Neural cell (in vitro differentiated cells): Measurements from ENCODE around the gene OST4. TPM values are rescaled to one million over a fixed set of nuclear protein-coding genes. Genes with fewer than 3 reads are reported as not detected.
"Not testable (repeated sequence)": the region's sequence is repeated elsewhere in the genome, so short reads cannot be mapped to it uniquely, and the experiment has no call there.

Source experiments
- H2AFZ ChIP-seq: fragments of 200-600, 300-800 bp; sonication (generic), shearing (Covaris generic); 2 replicates; pipeline ENCODE4 v1.6.0; 2014; ENCODE audit warnings: low read depth, mild to moderate bottlenecking, antibody characterized with exemption, low read length, moderate library complexity
- H3F3A ChIP-seq: fragments of 200-600 bp; shearing (Covaris generic); 2 replicates; pipeline ENCODE4 v1.6.1; 2016; ENCODE audit warnings: mild to moderate bottlenecking, moderate library complexity, mixed read lengths, antibody characterized with exemption, low read length; ENCODE audit not compliant: insufficient read depth, poor library complexity, severe bottlenecking
- H3K27ac ChIP-seq: fragments of 200-600, 300-800 bp; sonication (generic), shearing (Covaris generic); 2 replicates; pipeline ENCODE4 v1.5.1; 2014; ENCODE audit warnings: mild to moderate bottlenecking, low read length, moderate library complexity
- H3K27me3 ChIP-seq: fragments of 300-800, 200-600 bp; sonication (generic), shearing (Covaris generic); 2 replicates; pipeline ENCODE4 v1.6.0; 2014; ENCODE audit warnings: mild to moderate bottlenecking, low read depth, low read length, moderate library complexity; ENCODE audit not compliant: insufficient read depth
- H3K36me3 ChIP-seq: fragments of 300-800, 200-600 bp; sonication (generic), shearing (Covaris generic); 2 replicates; pipeline ENCODE4 v1.5.1; 2014; ENCODE audit warnings: mild to moderate bottlenecking, antibody characterized with exemption, low read length, moderate library complexity; ENCODE audit not compliant: insufficient read depth
- H3K4me2 ChIP-seq: fragments of 300-800, 200-600 bp; sonication (generic), shearing (Covaris generic); 2 replicates; pipeline ENCODE4 v1.6.0; 2014; ENCODE audit warnings: mild to moderate bottlenecking, low read length
- H3K4me3 ChIP-seq: fragments of 300-800, 200-600 bp; sonication (generic), shearing (Covaris generic); 2 replicates; pipeline ENCODE4 v1.5.1; 2014; ENCODE audit warnings: mild to moderate bottlenecking, low read length, moderate library complexity
- H3K79me2 ChIP-seq: fragments of 200-600 bp; shearing (Covaris generic); replicated peaks from 2 replicates; pipeline ENCODE4 v1.6.0; 2014; ENCODE audit warnings: mild to moderate bottlenecking, low read length, moderate library complexity; ENCODE audit not compliant: insufficient read depth
- H3K9ac ChIP-seq: fragments of 300-800, 200-600 bp; sonication (generic), shearing (Covaris generic); 2 replicates; pipeline ENCODE4 v1.6.1; 2016; ENCODE audit warnings: mild to moderate bottlenecking, low read length, mixed read lengths
- H3K9me2 ChIP-seq: fragments of 200-600 bp; shearing (Covaris generic); 2 replicates; pipeline ENCODE4 v1.6.1; 2016; ENCODE audit warnings: mild to moderate bottlenecking, low read length, mixed read lengths; ENCODE audit not compliant: insufficient read depth
- H3K9me3 ChIP-seq: fragments of 200-600, 300-800 bp; sonication (generic), shearing (Covaris generic); 2 replicates; pipeline ENCODE4 v1.6.1; 2016; ENCODE audit warnings: mild to moderate bottlenecking, mixed run types, low read length, moderate library complexity, mixed read lengths
- H4K20me1 ChIP-seq: fragments of 200-600 bp; shearing (Covaris generic); 2 replicates; pipeline ENCODE4 v1.6.1; 2016; ENCODE audit warnings: mild to moderate bottlenecking, mixed run types; ENCODE audit not compliant: insufficient read depth
- EP300 ChIP-seq: fragments of 450-650 bp; conservative IDR thresholded peaks from 2 replicates; pipeline ENCODE4 v1.6.1; 2014; ENCODE audit warnings: antibody characterized with exemption, mild to moderate bottlenecking, moderate library complexity; ENCODE audit not compliant: poor library complexity, severe bottlenecking
- EZH2 ChIP-seq: fragments of 200-600, 300-800 bp; shearing (Covaris generic), sonication (generic); IDR thresholded peaks from 2 replicates; pipeline ENCODE4 v1.6.1; 2014; ENCODE audit warnings: antibody characterized with exemption, low read length, borderline replicate concordance, mild to moderate bottlenecking; ENCODE audit not compliant: insufficient read depth, poor library complexity, severe bottlenecking
- MXI1 ChIP-seq: fragments of 450-650 bp; conservative IDR thresholded peaks from 2 replicates; pipeline ENCODE4 v1.6.1; 2014; ENCODE audit warnings: antibody characterized with exemption, mild to moderate bottlenecking; ENCODE audit not compliant: poor library complexity, severe bottlenecking
- POLR2AphosphoS5 ChIP-seq: IDR thresholded peaks from 2 replicates; pipeline ENCODE4 v1.6.1; 2012
- RAD21 ChIP-seq: fragments of 450-650 bp; conservative IDR thresholded peaks from 2 replicates; pipeline ENCODE4 v1.6.1; 2014; ENCODE audit warnings: antibody characterized with exemption, mild to moderate bottlenecking, moderate library complexity
- SMC3 ChIP-seq: fragments of 450-650 bp; conservative IDR thresholded peaks from 2 replicates; pipeline ENCODE4 v1.6.1; 2014; ENCODE audit warnings: antibody characterized with exemption, mild to moderate bottlenecking, moderate library complexity; ENCODE audit not compliant: poor library complexity
- TAF1 ChIP-seq: IDR thresholded peaks from 2 replicates; pipeline ENCODE4 v1.6.1; 2012; ENCODE audit warnings: low read depth
- polyA plus RNA-seq: library from polyadenylated mRNA; depleted of rRNA; stranded (reverse); fragments of >200 nt; gene quantifications from 2 replicates; pipeline ENCODE4 v1.2.3, GENCODE V29; 2014
- TF ChIP-seq, protein P1 (sequence below): IDR thresholded peaks from 2 replicates; pipeline ENCODE4 v1.6.1; 2012; ENCODE audit warnings: borderline replicate concordance
- TF ChIP-seq, protein P2 (sequence below): fragments of 450-650 bp; IDR thresholded peaks from 2 replicates; pipeline ENCODE4 v1.5.1; 2014; ENCODE audit warnings: antibody characterized with exemption, mild to moderate bottlenecking, moderate library complexity; ENCODE audit not compliant: poor library complexity, severe bottlenecking

Gene OST4
- polyA plus RNA-seq, 1 donor from 2014 or later, result 263 TPM

- H4K20me1 ChIP-seq, result no peaks in the 10 kb centered on the region
- no peaks in the 10 kb centered on the region for H3K79me2 ChIP-seq
- no peak overlapping the region for H3K4me2 ChIP-seq
- no peak for TF ChIP-seq EZH2
- no peak for TF ChIP-seq POLR2AphosphoS5
- no peak for TF ChIP-seq RAD21
- no peak for TF ChIP-seq SMC3
- no peak for TF ChIP-seq MXI1
- TF ChIP-seq, protein P1, sequence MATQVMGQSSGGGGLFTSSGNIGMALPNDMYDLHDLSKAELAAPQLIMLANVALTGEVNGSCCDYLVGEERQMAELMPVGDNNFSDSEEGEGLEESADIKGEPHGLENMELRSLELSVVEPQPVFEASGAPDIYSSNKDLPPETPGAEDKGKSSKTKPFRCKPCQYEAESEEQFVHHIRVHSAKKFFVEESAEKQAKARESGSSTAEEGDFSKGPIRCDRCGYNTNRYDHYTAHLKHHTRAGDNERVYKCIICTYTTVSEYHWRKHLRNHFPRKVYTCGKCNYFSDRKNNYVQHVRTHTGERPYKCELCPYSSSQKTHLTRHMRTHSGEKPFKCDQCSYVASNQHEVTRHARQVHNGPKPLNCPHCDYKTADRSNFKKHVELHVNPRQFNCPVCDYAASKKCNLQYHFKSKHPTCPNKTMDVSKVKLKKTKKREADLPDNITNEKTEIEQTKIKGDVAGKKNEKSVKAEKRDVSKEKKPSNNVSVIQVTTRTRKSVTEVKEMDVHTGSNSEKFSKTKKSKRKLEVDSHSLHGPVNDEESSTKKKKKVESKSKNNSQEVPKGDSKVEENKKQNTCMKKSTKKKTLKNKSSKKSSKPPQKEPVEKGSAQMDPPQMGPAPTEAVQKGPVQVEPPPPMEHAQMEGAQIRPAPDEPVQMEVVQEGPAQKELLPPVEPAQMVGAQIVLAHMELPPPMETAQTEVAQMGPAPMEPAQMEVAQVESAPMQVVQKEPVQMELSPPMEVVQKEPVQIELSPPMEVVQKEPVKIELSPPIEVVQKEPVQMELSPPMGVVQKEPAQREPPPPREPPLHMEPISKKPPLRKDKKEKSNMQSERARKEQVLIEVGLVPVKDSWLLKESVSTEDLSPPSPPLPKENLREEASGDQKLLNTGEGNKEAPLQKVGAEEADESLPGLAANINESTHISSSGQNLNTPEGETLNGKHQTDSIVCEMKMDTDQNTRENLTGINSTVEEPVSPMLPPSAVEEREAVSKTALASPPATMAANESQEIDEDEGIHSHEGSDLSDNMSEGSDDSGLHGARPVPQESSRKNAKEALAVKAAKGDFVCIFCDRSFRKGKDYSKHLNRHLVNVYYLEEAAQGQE, result no peak
- no peak for TF ChIP-seq EP300
- TF ChIP-seq TAF1, result no peak
- TF ChIP-seq, protein P2, sequence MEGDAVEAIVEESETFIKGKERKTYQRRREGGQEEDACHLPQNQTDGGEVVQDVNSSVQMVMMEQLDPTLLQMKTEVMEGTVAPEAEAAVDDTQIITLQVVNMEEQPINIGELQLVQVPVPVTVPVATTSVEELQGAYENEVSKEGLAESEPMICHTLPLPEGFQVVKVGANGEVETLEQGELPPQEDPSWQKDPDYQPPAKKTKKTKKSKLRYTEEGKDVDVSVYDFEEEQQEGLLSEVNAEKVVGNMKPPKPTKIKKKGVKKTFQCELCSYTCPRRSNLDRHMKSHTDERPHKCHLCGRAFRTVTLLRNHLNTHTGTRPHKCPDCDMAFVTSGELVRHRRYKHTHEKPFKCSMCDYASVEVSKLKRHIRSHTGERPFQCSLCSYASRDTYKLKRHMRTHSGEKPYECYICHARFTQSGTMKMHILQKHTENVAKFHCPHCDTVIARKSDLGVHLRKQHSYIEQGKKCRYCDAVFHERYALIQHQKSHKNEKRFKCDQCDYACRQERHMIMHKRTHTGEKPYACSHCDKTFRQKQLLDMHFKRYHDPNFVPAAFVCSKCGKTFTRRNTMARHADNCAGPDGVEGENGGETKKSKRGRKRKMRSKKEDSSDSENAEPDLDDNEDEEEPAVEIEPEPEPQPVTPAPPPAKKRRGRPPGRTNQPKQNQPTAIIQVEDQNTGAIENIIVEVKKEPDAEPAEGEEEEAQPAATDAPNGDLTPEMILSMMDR, result no peak
- H3K9me3 ChIP-seq, result no peaks in the 10 kb centered on the region
- H3K9me2 ChIP-seq, result no peaks in the 10 kb centered on the region
- H3K9ac ChIP-seq, result no peak overlapping the region
- no peaks in the 10 kb centered on the region for H3F3A ChIP-seq
- no peak overlapping the region for H3K4me3 ChIP-seq
- H3K27ac ChIP-seq, result no peak overlapping the region
- H3K36me3 ChIP-seq, result no peaks in the 10 kb centered on the region
- H2AFZ ChIP-seq, result no peak overlapping the region
- H3K27me3 ChIP-seq, result no peaks in the 10 kb centered on the region
These were observed 5.8 kb upstream of the OST4 start for GRCh38 chr2:27077231-27077630.

DNA sequence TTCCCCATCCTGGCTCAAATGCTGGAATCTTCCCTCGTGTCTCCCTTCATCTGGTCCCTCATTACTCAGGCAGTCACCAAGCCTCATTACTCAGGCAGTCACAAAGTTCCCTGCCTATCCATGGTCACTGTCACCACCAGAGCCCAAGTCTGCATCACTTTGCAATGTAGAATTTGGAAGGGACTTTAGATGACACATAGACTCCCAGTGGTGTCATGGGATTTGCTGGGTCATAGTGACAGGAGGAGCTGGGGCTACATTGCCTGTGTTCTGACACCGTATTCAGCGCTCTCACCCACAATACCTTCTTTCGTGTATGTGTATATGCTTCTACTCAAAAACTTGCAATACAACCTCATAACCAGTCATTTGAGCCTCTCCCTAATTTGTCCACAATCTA is 4.9 kb upstream of the OST4 start:
- Histone ChIP-seq H3K36me3 (no peaks in the 10 kb centered on the region), H3K79me2 (peaks cover under 1% of the 10 kb centered on the region), H3K27me3 (no peaks in the 10 kb centered on the region), H3F3A (no peaks in the 10 kb centered on the region), H3K4me2 (no peak overlapping the region), H3K9ac (no peak overlapping the region), H4K20me1 (no peaks in the 10 kb centered on the region), H3K27ac (no peak overlapping the region), H3K9me2 (no peaks in the 10 kb centered on the region), H3K9me3 (no peaks in the 10 kb centered on the region), H2AFZ (no peak overlapping the region), H3K4me3 (no peak overlapping the region)
- TF ChIP-seq EZH2, result no peak
- TF ChIP-seq, protein P1, result no peak
- TF ChIP-seq, protein P2, result no peak
- TF ChIP-seq MXI1, result no peak
- no peak for TF ChIP-seq EP300
- TF ChIP-seq TAF1, result no peak
- no peak for TF ChIP-seq POLR2AphosphoS5
- TF ChIP-seq RAD21, result no peak
- TF ChIP-seq SMC3, result no peak

DNA sequence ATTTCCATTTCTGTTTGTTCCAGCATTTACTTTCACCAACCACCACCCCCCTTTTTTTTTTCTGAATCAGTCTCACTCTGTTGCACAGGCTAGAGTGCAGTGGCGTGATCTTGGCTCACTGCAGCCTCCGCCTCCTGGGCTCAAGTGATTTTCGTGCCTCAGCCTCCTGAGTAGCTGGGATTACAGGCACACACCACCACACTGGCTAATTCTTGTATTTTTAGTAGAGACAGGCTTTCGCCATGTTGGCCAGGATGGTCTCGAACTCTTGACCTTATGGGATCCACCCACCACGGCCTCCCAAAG is 4.1 kb upstream of the OST4 start:
- not testable (repeated sequence) for H3F3A ChIP-seq, H3K9me3 ChIP-seq, H3K79me2 ChIP-seq, H3K9me2 ChIP-seq, H3K36me3 ChIP-seq, H2AFZ ChIP-seq, H3K27me3 ChIP-seq, H3K4me3 ChIP-seq, H3K4me2 ChIP-seq, H4K20me1 ChIP-seq, H3K27ac ChIP-seq, H3K9ac ChIP-seq
